HG02884 (cell line): ENCODE results near the gene LLGL1.

Experiments
- ATAC-seq: cut with Tn5 transposase; IDR thresholded peaks from one replicate; pipeline ENCODE4 v1.9.1; 2021; ENCODE audit warnings: mild to moderate bottlenecking, moderate library complexity; ENCODE audit not compliant: unreplicated experiment

The LLGL1 gene

GRCh38 chr17:18225121-18225641, at the start of gene LLGL1:
TSS of gene LLGL1 (plus strand) at chr17:18225635. CDS start at chr17:18225683, 48 bp downstream.
- ATAC-seq = peak; percentile 85

GRCh38 chr17:18176176-18176575, 49.3 kb upstream of the LLGL1 start:
- ATAC-seq = no peak

- no peak for ATAC-seq
These were observed 48.3 kb upstream of the LLGL1 start for GRCh38 chr17:18177133-18177532.

- ATAC-seq = no peak
These were observed 47.7 kb upstream of the LLGL1 start for GRCh38 chr17:18177722-18178121.

- ATAC-seq = no peak
These were observed 46.2 kb upstream of the LLGL1 start for GRCh38 chr17:18179196-18179595.

- ATAC-seq = no peak
These were observed 45.6 kb upstream of the LLGL1 start for GRCh38 chr17:18179804-18180203.

- ATAC-seq = no peak
These were observed 44.1 kb upstream of the LLGL1 start for GRCh38 chr17:18181358-18181757.

- ATAC-seq = no peak
These were observed 43.1 kb upstream of the LLGL1 start for GRCh38 chr17:18182110-18182977.

- peak; percentile 18 for ATAC-seq
These were observed 42.5 kb upstream of the LLGL1 start for GRCh38 chr17:18182978-18183333.

- ATAC-seq = peak; percentile 80
These were observed 41.9 kb upstream of the LLGL1 start, which contains the start of gene ALKBH5 for GRCh38 chr17:18183334-18184142. TSS of gene ALKBH5 (plus strand) at chr17:18183828. CDS start at chr17:18184244, 416 bp downstream.

GRCh38 chr17:18184143-18185031, 41.0 kb upstream of the LLGL1 start:
- ATAC-seq = no peak

- no peak for ATAC-seq
These were observed 40.0 kb upstream of the LLGL1 start for GRCh38 chr17:18185391-18185790.

GRCh38 chr17:18185832-18186626, 39.4 kb upstream of the LLGL1 start:
- no peak for ATAC-seq

GRCh38 chr17:18186627-18186982, 38.8 kb upstream of the LLGL1 start:
- no peak for ATAC-seq

- no peak for ATAC-seq
These were observed 38.2 kb upstream of the LLGL1 start for GRCh38 chr17:18187226-18187625.

- no peak for ATAC-seq
These were observed 37.3 kb upstream of the LLGL1 start for GRCh38 chr17:18187821-18188761.

- no peak for ATAC-seq
These were observed 34.7 kb upstream of the LLGL1 start for GRCh38 chr17:18190628-18191235.

- ATAC-seq = no peak
These were observed 34.2 kb upstream of the LLGL1 start for GRCh38 chr17:18191236-18191667.
